Activated CD4-positive, alpha-beta T cell treated with anti-CD3 and anti-CD28 coated beads, Interleukin-2, amount 10 ng/mL, durations not matched to agents 7 days and 5 days (primary cell): ENCODE results near the gene TSBP1. TPM values are rescaled to one million over a fixed set of nuclear protein-coding genes. Genes with fewer than 3 reads are reported as not detected.

Experiments used
- CTCF ChIA-PET: fragments of 350-600 bp; sonication (Branson Sonifier 250); formaldehyde crosslinking; loops from one replicate; lab custom pipeline; 2021; ENCODE audit warnings: antibody characterized with exemption; lab: Charles Lee
- POLR2A ChIA-PET: fragments of 350-600 bp; sonication (Branson Sonifier 250); formaldehyde crosslinking; loops from one replicate; lab custom pipeline; 2021; ENCODE audit warnings: antibody characterized with exemption; lab: Charles Lee
- DNase-seq: peaks from one replicate; pipeline ENCODE4 v3.0.0-alpha.2; 2020
- H3K27ac Mint-ChIP-seq: one replicate; pipeline ENCODE4 v1.8.0; 2021; ENCODE audit warnings: mild to moderate bottlenecking, moderate library complexity, mixed read lengths
- H3K27me3 Mint-ChIP-seq: one replicate; pipeline ENCODE4 v1.8.0; 2021; ENCODE audit warnings: mixed read lengths
- H3K36me3 Mint-ChIP-seq: one replicate; pipeline ENCODE4 v1.8.0; 2021; ENCODE audit warnings: low read depth, mixed read lengths
- H3K4me1 Mint-ChIP-seq: one replicate; pipeline ENCODE4 v1.8.0; 2021; ENCODE audit warnings: mixed read lengths
- H3K4me3 Mint-ChIP-seq: one replicate; pipeline ENCODE4 v1.8.0; 2021; ENCODE audit warnings: mild to moderate bottlenecking, moderate library complexity, mixed read lengths
- H3K9me3 Mint-ChIP-seq: one replicate; pipeline ENCODE4 v1.8.0; 2021; ENCODE audit warnings: mixed read lengths
- total RNA-seq, 2 experiments: library from RNA; stranded (reverse); gene quantifications; one replicate each; pipeline ENCODE4 v1.2.3, GENCODE V29; 2021

Gene TSBP1
- not detected for total RNA-seq

- POLR2A ChIA-PET = no interaction called here
- Mint-ChIP-seq H3K36me3 (no peaks in the 10 kb centered on the region), H3K4me1 (peaks cover 7% of the 10 kb centered on the region), H3K27ac (no peak within 1 kb of the TSS), H3K9me3 (no peaks in the 10 kb centered on the region), H3K27me3 (peaks cover 18% of the 10 kb centered on the region), H3K4me3 (no peak within 1 kb of the TSS)
- CTCF ChIA-PET = no interaction called here
- no peak for DNase-seq
Observed at GRCh38 chr6:32371803-32372202, at the start of gene TSBP1. Gene TSBP1, minus strand, starts transcription at chr6:32371903. Its CDS starts 197 bp downstream, at chr6:32371706.

DNA sequence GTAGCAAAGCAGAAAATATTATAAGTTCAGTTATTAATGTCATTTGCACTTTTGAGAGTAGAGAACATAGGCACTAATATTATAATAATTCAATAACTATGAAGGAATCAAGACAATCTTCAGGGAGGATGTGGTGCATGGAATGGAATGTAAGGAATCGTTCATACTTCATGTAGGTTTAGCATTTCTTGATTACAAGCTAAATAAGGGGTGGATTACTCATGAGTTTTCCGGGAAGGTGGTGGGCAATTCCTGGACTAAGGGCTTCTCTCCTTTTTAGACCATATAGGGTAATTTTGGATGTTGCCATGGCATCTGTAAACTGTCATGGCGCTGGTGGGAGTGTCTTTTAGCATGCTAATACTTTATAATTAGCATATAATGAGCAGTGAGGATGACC, 44.3 kb upstream of the TSBP1 start:
- ChIA-PET CTCF (interaction anchor here (1.5 kb wide), 1 partner anchor 370 kb away, joined by 4 read pairs; no protein-coding TSS in a partner anchor), POLR2A (no interaction called here)
- H3K27me3 Mint-ChIP-seq = peaks cover 58% of the 10 kb centered on the region
- H3K27ac Mint-ChIP-seq = no peak overlapping the region
- peaks cover 6% of the 10 kb centered on the region for H3K4me1 Mint-ChIP-seq
- DNase-seq = no peak
- H3K36me3 Mint-ChIP-seq = no peaks in the 10 kb centered on the region
- no peaks in the 10 kb centered on the region for H3K9me3 Mint-ChIP-seq
- H3K4me3 Mint-ChIP-seq = no peak overlapping the region

DNA sequence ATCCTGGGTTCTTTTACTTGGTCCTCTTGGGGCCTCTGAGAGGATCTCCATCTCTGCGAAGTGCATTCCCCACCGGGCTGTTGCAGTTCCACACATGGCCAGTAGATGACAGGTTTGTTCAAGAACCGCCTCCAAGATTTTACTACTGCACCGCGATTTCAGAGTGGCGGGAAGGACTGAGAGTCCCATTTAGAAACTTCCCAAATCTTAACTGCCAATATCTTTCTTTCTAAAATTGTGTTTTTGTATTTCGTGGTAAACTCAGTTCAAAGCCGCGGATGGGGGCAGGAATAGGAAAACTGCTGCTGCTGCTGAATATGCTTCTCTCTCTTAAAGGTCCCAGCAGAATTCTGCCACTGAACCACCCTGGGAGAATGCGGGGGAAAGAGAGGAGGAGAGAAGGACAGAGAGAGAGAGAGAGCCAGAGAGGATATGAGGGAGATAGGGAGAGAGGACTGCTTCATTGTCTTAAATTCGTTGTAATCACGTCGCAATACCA, 43.9 kb upstream of the TSBP1 start:
- CTCF ChIA-PET = interaction anchor here (0.8 to 1.5 kb wide), 4 partner anchors 27 to 422 kb away, joined by 3 to 4 read pairs (median 4); no protein-coding TSS in a partner anchor
- H3K9me3 Mint-ChIP-seq = no peaks in the 10 kb centered on the region
- H3K4me3 Mint-ChIP-seq = no peak overlapping the region

DNA sequence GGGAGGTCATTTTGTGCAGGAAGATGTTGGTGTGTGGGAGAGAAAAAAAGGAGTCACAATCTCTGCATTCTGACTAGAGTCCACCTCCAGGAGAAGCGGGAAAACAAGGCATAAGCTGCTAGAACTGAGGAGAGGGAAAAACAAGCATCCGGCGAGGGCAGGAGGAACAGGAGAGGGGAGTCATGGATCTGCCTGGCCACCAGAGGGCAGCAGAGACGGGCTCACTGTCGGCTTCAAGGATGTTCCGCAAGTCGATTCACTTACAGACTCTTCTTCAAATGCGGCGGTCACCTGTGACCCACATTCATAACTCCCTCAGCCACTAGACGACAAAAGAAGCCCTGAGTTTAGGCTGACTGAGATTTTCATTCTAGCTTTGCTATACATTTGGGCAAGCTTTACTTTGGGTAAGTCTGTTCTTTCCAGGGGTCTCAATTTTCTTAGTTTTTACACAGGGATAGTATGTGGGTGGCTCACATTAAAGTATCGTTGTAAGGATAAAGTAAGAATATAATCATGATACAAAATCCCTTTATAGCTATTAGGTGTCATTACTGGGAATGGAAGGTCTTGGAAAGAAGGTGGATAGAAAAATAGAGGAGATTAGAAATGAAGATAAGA, 41.8 kb upstream of the TSBP1 start:
- POLR2A ChIA-PET = no interaction called here
- Mint-ChIP-seq H3K36me3 (no peaks in the 10 kb centered on the region), H3K27ac (no peak overlapping the region), H3K4me3 (no peak overlapping the region), H3K9me3 (no peaks in the 10 kb centered on the region), H3K4me1 (peaks cover 6% of the 10 kb centered on the region), H3K27me3 (peaks cover 48% of the 10 kb centered on the region)
- DNase-seq = peak; percentile 87
- CTCF ChIA-PET = interaction anchor here (0.6 to 3.0 kb wide), 15 partner anchors 11 to 408 kb away, joined by 3 to 10 read pairs (median 3); no protein-coding TSS in a partner anchor

More for the DNA sequence above, 43.9 kb upstream of the TSBP1 start:
- Mint-ChIP-seq H3K27me3 (peaks cover 56% of the 10 kb centered on the region), H3K27ac (no peak overlapping the region), H3K4me1 (peaks cover 6% of the 10 kb centered on the region), H3K36me3 (no peaks in the 10 kb centered on the region)
- POLR2A ChIA-PET = no interaction called here
- peak; percentile 81 for DNase-seq

- Mint-ChIP-seq H3K9me3 (no peaks in the 10 kb centered on the region), H3K27ac (no peak overlapping the region), H3K4me1 (peaks cover 6% of the 10 kb centered on the region), H3K27me3 (peaks cover 51% of the 10 kb centered on the region), H3K4me3 (no peak overlapping the region), H3K36me3 (no peaks in the 10 kb centered on the region)
- DNase-seq = no peak
- CTCF ChIA-PET = interaction anchor here (3.0 kb wide), 1 partner anchor 9 kb away, joined by 10 read pairs; no protein-coding TSS in a partner anchor
- POLR2A ChIA-PET = no interaction called here
Observed at GRCh38 chr6:32411566-32412327, 40.0 kb upstream of the TSBP1 start.

DNA sequence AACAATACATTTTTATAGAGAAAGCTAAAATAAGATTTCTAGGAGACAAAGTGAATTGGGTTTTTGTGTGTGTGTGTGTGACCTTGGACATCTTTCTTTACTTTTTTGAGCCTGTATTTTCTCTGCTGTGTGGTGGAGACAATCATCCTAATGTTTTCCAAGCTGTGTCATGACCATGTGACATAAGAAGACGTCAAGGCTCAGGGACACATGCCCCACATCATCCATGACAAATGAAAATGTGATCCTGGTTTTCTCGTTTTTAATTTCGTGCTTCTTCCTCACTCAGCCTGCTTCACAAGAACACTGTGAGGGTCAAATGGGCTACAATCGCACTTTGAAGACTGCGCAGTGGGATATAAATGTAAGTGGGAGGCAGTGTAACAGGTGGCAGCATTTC, 39.2 kb upstream of the TSBP1 start:
- no peaks in the 10 kb centered on the region for H3K9me3 Mint-ChIP-seq
- no peak overlapping the region for H3K4me3 Mint-ChIP-seq
- ChIA-PET CTCF (interaction anchor here (0.6 kb wide), 1 partner anchor 427 kb away, joined by 3 read pairs; the partner anchor contains the start of gene TAP2), POLR2A (no interaction called here)
- H3K4me1 Mint-ChIP-seq = peaks cover 6% of the 10 kb centered on the region
- peaks cover 51% of the 10 kb centered on the region for H3K27me3 Mint-ChIP-seq
- no peak overlapping the region for H3K27ac Mint-ChIP-seq
- no peak for DNase-seq
- no peaks in the 10 kb centered on the region for H3K36me3 Mint-ChIP-seq

GRCh38 chr6:32406857-32407256, 35.2 kb upstream of the TSBP1 start, which contains the start of gene BTNL2:
Gene BTNL2, minus strand, starts transcription at chr6:32407181. Its CDS starts 58 bp downstream, at chr6:32407123.
- Mint-ChIP-seq H3K4me1 (no peaks in the 10 kb centered on the region), H3K36me3 (no peaks in the 10 kb centered on the region), H3K27ac (no peak within 1 kb of the TSS), H3K27me3 (peaks cover 45% of the 10 kb centered on the region), H3K4me3 (no peak within 1 kb of the TSS), H3K9me3 (no peaks in the 10 kb centered on the region)
- ChIA-PET POLR2A (no interaction called here), CTCF (no interaction called here)
- DNase-seq = no peak

- CTCF ChIA-PET = no interaction called here
- Mint-ChIP-seq H3K9me3 (no peaks in the 10 kb centered on the region), H3K27me3 (peaks cover 43% of the 10 kb centered on the region), H3K36me3 (no peaks in the 10 kb centered on the region), H3K4me1 (no peaks in the 10 kb centered on the region), H3K27ac (no peak overlapping the region), H3K4me3 (no peak overlapping the region)
- DNase-seq = no peak
- POLR2A ChIA-PET = no interaction called here
Observed at GRCh38 chr6:32406197-32406596, 34.5 kb upstream of the TSBP1 start.

GRCh38 chr6:32405656-32406055, 34.0 kb upstream of the TSBP1 start:
- CTCF ChIA-PET = no interaction called here
- H3K9me3 Mint-ChIP-seq = no peaks in the 10 kb centered on the region
- H3K27me3 Mint-ChIP-seq = peaks cover 43% of the 10 kb centered on the region
- no peaks in the 10 kb centered on the region for H3K4me1 Mint-ChIP-seq
- H3K27ac Mint-ChIP-seq = no peak overlapping the region
- no peak overlapping the region for H3K4me3 Mint-ChIP-seq
- DNase-seq = no peak
- POLR2A ChIA-PET = no interaction called here
- no peaks in the 10 kb centered on the region for H3K36me3 Mint-ChIP-seq

- DNase-seq = no peak
- Mint-ChIP-seq H3K4me3 (no peak overlapping the region), H3K36me3 (no peaks in the 10 kb centered on the region), H3K9me3 (no peaks in the 10 kb centered on the region), H3K4me1 (no peaks in the 10 kb centered on the region), H3K27me3 (peaks cover 51% of the 10 kb centered on the region), H3K27ac (no peak overlapping the region)
- ChIA-PET POLR2A (no interaction called here), CTCF (interaction anchor here (2.8 kb wide), 1 partner anchor 11 kb away, joined by 10 read pairs; no protein-coding TSS in a partner anchor)
Observed at GRCh38 chr6:32402812-32403211, 31.1 kb upstream of the TSBP1 start.

DNA sequence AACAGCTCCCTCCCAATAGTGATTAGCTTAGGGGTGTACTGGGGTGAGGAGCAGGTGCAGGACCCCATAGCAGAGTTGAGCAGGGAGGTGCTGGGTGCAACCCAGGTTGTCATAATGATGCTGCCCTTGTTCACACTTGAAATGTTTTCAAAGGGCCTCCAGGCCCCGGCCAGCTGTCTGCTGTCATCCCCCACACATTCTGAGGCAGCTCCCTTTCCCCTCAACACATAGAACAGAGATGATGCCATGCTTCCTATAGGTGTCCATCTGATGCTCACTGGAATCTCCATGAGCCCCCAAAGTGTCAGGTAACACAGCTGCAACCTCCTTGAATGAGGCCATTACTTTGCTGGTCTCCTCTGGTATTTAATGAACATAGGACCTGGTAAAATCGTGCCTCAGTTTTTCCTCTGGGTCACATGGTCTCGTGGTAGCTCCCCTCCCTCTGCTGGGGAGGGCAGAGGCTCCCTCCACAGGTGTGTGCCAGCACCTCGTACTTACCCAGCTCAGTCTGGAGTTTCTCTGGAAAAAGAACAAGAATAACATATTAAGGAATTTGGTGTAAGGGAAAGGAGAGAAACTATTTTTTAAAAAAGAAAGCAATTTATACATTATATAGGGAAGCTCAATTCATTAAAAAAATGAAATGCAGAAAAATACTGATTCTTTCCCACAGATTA, 29.7 kb upstream of the TSBP1 start:
- DNase-seq = no peak
- POLR2A ChIA-PET = no interaction called here
- H3K4me1 Mint-ChIP-seq = no peaks in the 10 kb centered on the region
- H3K27me3 Mint-ChIP-seq = peaks cover 38% of the 10 kb centered on the region
- H3K36me3 Mint-ChIP-seq = no peaks in the 10 kb centered on the region
- H3K4me3 Mint-ChIP-seq = no peak overlapping the region
- no peaks in the 10 kb centered on the region for H3K9me3 Mint-ChIP-seq
- CTCF ChIA-PET = interaction anchor here (0.6 to 2.8 kb wide), 2 partner anchors 12 to 1071 kb away, joined by 3 to 10 read pairs; no protein-coding TSS in a partner anchor
- no peak overlapping the region for H3K27ac Mint-ChIP-seq

DNA sequence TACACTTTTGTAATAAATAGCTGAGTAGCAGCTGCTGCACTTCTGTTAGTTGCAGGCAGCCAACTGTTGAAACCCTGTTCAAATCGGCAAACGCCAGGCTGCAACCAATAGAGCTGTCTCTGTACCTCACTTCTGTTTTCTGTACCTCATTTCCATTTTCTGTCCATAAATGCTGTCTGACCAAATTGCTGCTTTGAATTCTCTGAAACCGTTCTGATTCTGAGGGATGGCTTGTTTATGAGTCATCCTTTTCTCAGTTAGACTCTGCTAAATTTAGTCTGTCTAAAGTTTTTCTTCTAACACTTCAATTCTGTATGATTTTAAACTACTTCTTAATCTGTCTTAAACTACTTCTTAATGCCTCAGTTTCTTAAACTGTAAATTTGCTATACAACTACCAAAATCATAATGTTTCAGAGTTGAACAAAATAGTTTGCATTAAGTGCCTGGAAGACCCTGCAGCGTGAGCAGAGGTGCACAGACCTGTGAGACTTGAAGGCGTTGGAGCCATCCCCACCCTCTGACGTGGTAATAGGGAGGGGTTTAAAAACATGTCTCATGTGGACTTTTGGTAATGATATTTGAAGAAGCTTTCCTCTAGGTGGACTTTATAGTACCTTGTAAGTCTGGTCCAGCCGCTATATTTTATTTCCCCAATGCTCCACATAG, 25.7 kb upstream of the TSBP1 start:
- Mint-ChIP-seq H3K27ac (no peak overlapping the region), H3K4me3 (no peak overlapping the region)

More for the DNA sequence above, 25.7 kb upstream of the TSBP1 start:
- no peaks in the 10 kb centered on the region for H3K36me3 Mint-ChIP-seq
- DNase-seq = no peak
- CTCF ChIA-PET = no interaction called here
- H3K27me3 Mint-ChIP-seq = peaks cover 22% of the 10 kb centered on the region
- POLR2A ChIA-PET = no interaction called here
- no peaks in the 10 kb centered on the region for H3K9me3 Mint-ChIP-seq
- no peaks in the 10 kb centered on the region for H3K4me1 Mint-ChIP-seq
